Stomach (tissue), 4 donors: Measurements from ENCODE around the gene FSTL5.

Source experiments
- EP300 ChIP-seq: sonication (generic); formaldehyde crosslinking; IDR thresholded peaks from one replicate; pipeline ENCODE4 v1.6.1; 2017; ENCODE audit warnings: antibody characterized with exemption
- POLR2A ChIP-seq, 4 donors: fragments of 450-650 bp; IDR thresholded peaks; one replicate each; pipeline ENCODE4 v1.6.1; 2016; ENCODE audit warnings: antibody characterized with exemption in 4 of 4, control low read depth in 2 of 4, mild to moderate bottlenecking in 1 of 4, moderate library complexity in 1 of 4

DNA sequence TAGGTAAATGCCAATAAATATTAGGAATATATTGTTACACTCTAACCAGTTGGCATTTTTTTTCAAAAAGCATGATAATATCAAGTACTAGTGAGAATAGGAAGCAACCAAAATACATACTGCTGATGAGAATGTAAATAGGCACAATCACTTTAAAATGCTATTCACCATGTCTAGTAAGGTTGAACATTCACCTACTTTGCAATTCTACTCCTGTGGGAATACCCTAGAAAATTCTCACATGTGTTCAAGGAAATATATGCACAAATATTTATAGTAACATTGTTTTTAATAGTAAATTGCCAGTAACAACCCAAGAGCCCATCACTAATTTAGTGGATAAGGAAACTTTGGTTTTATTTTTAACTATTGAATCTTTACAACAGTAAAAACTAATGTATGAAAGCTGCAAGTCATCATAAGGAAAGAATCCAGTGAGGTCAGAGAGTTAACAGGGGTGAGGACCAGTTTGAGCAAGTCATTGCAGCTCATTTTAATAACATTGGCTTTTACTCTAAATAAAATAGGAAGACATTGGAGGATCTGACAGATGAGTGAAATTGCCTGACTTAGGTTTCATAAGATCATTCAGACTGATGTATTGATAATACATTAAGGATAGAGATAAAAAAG is 23.6 kb downstream of the FSTL5 start:
- TF ChIP-seq POLR2A (IDR thresholded peaks at IDR 0.05) (no peak), EP300 (no peak)
